OCI-LY1 (cell line): Measurements from ENCODE around the gene MARCHF6.
A peak's percentile ranks its signal among the peaks of the same experiment; 100 is the strongest.

Experiments used
- H2AFZ ChIP-seq: fragments of 200-600 bp; sonication (generic), shearing (Covaris generic); 2 replicates; pipeline ENCODE4 v1.6.0; 2014; ENCODE audit warnings: antibody characterized with exemption, mild to moderate bottlenecking, low read length
- H3F3A ChIP-seq: fragments of 200-600 bp; sonication (generic), shearing (Covaris generic); 2 replicates; pipeline ENCODE4 v1.6.0; 2014; ENCODE audit warnings: mild to moderate bottlenecking, antibody characterized with exemption, low read length, moderate library complexity; ENCODE audit not compliant: insufficient read depth
- H3K27ac ChIP-seq: fragments of 200-600 bp; sonication (generic); 2 replicates; pipeline ENCODE4 v1.5.1; 2014; ENCODE audit warnings: low read length, mixed run types, mild to moderate bottlenecking, low read depth; ENCODE audit not compliant: poor library complexity, severe bottlenecking
- H3K27me3 ChIP-seq: fragments of 200-600 bp; sonication (generic); 2 replicates; pipeline ENCODE4 v1.6.0; 2014; ENCODE audit warnings: antibody characterized with exemption, mild to moderate bottlenecking, low read length, moderate library complexity; ENCODE audit not compliant: insufficient read depth
- H3K36me3 ChIP-seq: fragments of 200-600 bp; sonication (generic); 2 replicates; pipeline ENCODE4 v1.6.1; 2014; ENCODE audit warnings: mild to moderate bottlenecking, antibody characterized with exemption, low read length, moderate library complexity, mixed read lengths; ENCODE audit not compliant: insufficient read depth
- H3K4me1 ChIP-seq: fragments of 200-600 bp; sonication (generic); 2 replicates; pipeline ENCODE4 v1.5.1; 2014; ENCODE audit warnings: mild to moderate bottlenecking, low read length, moderate library complexity; ENCODE audit not compliant: insufficient read depth, severe bottlenecking
- H3K4me2 ChIP-seq: fragments of 200-600 bp; sonication (generic), shearing (Covaris generic); 2 replicates; pipeline ENCODE4 v1.6.1; 2014; ENCODE audit warnings: low read length
- H3K4me3 ChIP-seq: fragments of 200-600 bp; sonication (generic); 2 replicates; pipeline ENCODE4 v1.5.1; 2014; ENCODE audit warnings: low read length, low read depth, mild to moderate bottlenecking, mixed read lengths; ENCODE audit not compliant: poor library complexity, severe bottlenecking
- H3K79me2 ChIP-seq: fragments of 200-600 bp; shearing (Covaris generic); 2 replicates; pipeline ENCODE4 v1.6.1; 2016; ENCODE audit warnings: mixed run types, low read length, mixed read lengths; ENCODE audit not compliant: insufficient read depth
- H3K9ac ChIP-seq: fragments of 200-600 bp; sonication (generic), shearing (Covaris generic); 2 replicates; pipeline ENCODE4 v1.6.1; 2014; ENCODE audit warnings: mild to moderate bottlenecking, low read length, mixed read lengths
- H3K9me2 ChIP-seq: fragments of 200-600 bp; sonication (generic), shearing (Covaris generic); 2 replicates; pipeline ENCODE4 v1.6.1; 2014; ENCODE audit warnings: low read depth, mild to moderate bottlenecking, low read length, mixed read lengths
- H3K9me3 ChIP-seq: fragments of 200-600 bp; shearing (Covaris generic); 2 replicates; pipeline ENCODE4 v1.6.1; 2014; ENCODE audit warnings: low read length, mixed read lengths
- H4K20me1 ChIP-seq: fragments of 200-600 bp; sonication (generic), shearing (Covaris generic); 2 replicates; pipeline ENCODE4 v1.6.0; 2016; ENCODE audit warnings: mild to moderate bottlenecking, low read length; ENCODE audit not compliant: insufficient read depth
- CTCF ChIP-seq: fragments of 200-600 bp; sonication (generic), shearing (Covaris generic); IDR thresholded peaks from 2 replicates; pipeline ENCODE4 v1.5.1; 2017; ENCODE audit warnings: mild to moderate bottlenecking, antibody characterized with exemption, low read length, moderate library complexity, mixed read lengths
- EZH2 ChIP-seq: fragments of 200-600 bp; sonication (generic), shearing (Covaris generic); IDR thresholded peaks from 2 replicates; pipeline ENCODE4 v1.8.0; 2017; ENCODE audit warnings: borderline replicate concordance, mixed run types, mild to moderate bottlenecking, antibody characterized with exemption, low read length, moderate library complexity, mixed read lengths

The MARCHF6 gene

GRCh38 chr5:10353241-10354047, at the start of gene MARCHF6:
Gene MARCHF6 (plus strand): TSS chr5:10353695. CDS start chr5:10353899, 204 bp downstream.
- Histone ChIP-seq H3K4me1 (peaks cover 45% of the 10 kb centered on the region), H4K20me1 (peaks cover 3% of the 10 kb centered on the region; the same call in 1 of the 2 replicates), H3K4me2 (peak within 1 kb of the TSS; percentile 88), H2AFZ (no peak within 1 kb of the TSS), H3K27me3 (no peaks in the 10 kb centered on the region), H3K79me2 (peaks cover 43% of the 10 kb centered on the region), H3K4me3 (peak within 1 kb of the TSS; percentile 75), H3K9me3 (no peaks in the 10 kb centered on the region), H3F3A (no peaks in the 10 kb centered on the region), H3K9me2 (no peaks in the 10 kb centered on the region), H3K9ac (peak within 1 kb of the TSS; percentile 88), H3K36me3 (no peaks in the 10 kb centered on the region), H3K27ac (peak within 1 kb of the TSS; percentile 92)
- no peak for TF ChIP-seq CTCF
- TF ChIP-seq EZH2, result no peak

- Histone ChIP-seq H3K36me3 (no peaks in the 10 kb centered on the region), H4K20me1 (no peaks in the 10 kb centered on the region), H3K4me3 (no peak overlapping the region), H3K4me2 (no peak overlapping the region), H3F3A (no peaks in the 10 kb centered on the region), H3K27ac (no peak overlapping the region), H2AFZ (no peak overlapping the region), H3K9me3 (no peaks in the 10 kb centered on the region), H3K27me3 (peaks cover 2% of the 10 kb centered on the region; the same call in 1 of the 2 replicates), H3K9me2 (no peaks in the 10 kb centered on the region), H3K4me1 (peaks cover 7% of the 10 kb centered on the region), H3K9ac (no peak overlapping the region), H3K79me2 (no peaks in the 10 kb centered on the region)
- TF ChIP-seq CTCF, result no peak
These were observed 49.8 kb upstream of the MARCHF6 start for GRCh38 chr5:10303699-10304170.

GRCh38 chr5:10304932-10305331, 48.6 kb upstream of the MARCHF6 start:
- H3K27me3 ChIP-seq, result peaks cover 5% of the 10 kb centered on the region; the same call in 1 of the 2 replicates
- no peak overlapping the region for H3K9ac ChIP-seq
- no peaks in the 10 kb centered on the region for H4K20me1 ChIP-seq
- H3K9me3 ChIP-seq, result no peaks in the 10 kb centered on the region
- TF ChIP-seq EZH2 (no peak), CTCF (peak; percentile 17; the same call in 1 of the 2 replicates)
- no peaks in the 10 kb centered on the region for H3K9me2 ChIP-seq
- H3K36me3 ChIP-seq, result no peaks in the 10 kb centered on the region
- H3K27ac ChIP-seq, result no peak overlapping the region
- H3K4me2 ChIP-seq, result no peak overlapping the region
- H3K79me2 ChIP-seq, result no peaks in the 10 kb centered on the region
- no peak overlapping the region for H3K4me3 ChIP-seq
- no peak overlapping the region for H2AFZ ChIP-seq
- H3F3A ChIP-seq, result no peaks in the 10 kb centered on the region
- peaks cover 7% of the 10 kb centered on the region for H3K4me1 ChIP-seq
